ENCODE results near the gene NEK11.

DNA sequence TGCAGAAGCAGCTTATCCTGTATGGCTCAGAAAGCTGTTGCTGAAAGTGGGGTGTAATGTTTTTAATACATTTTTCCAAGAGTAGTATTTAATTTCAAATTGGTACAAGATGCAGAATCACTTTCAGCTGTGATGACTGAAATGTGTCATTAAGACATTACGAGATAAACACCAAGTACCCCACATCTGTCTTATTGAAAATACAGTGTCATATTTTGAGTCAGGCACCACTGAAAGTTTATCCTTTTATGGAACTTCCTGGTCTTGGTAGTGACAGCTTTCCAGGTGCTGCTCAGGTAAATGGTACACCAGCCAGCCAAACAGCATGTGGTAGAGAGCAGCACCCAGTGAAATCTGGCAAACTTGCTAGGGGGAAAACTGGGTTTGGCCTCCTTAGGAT, 17.0 kb upstream of the NEK11 start:
- TF ChIP-seq, protein P1, sequence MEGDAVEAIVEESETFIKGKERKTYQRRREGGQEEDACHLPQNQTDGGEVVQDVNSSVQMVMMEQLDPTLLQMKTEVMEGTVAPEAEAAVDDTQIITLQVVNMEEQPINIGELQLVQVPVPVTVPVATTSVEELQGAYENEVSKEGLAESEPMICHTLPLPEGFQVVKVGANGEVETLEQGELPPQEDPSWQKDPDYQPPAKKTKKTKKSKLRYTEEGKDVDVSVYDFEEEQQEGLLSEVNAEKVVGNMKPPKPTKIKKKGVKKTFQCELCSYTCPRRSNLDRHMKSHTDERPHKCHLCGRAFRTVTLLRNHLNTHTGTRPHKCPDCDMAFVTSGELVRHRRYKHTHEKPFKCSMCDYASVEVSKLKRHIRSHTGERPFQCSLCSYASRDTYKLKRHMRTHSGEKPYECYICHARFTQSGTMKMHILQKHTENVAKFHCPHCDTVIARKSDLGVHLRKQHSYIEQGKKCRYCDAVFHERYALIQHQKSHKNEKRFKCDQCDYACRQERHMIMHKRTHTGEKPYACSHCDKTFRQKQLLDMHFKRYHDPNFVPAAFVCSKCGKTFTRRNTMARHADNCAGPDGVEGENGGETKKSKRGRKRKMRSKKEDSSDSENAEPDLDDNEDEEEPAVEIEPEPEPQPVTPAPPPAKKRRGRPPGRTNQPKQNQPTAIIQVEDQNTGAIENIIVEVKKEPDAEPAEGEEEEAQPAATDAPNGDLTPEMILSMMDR (IDR thresholded peaks at IDR 0.05; ENCODE audit: low read length) = no peak
- TF ChIP-seq EZH2 (IDR thresholded peaks at IDR 0.05; ENCODE audit: borderline replicate concordance, low read length) = no peak

All from OCI-LY1 (cell line).